ENCODE results near the gene MITF. TPM values are rescaled to one million over a fixed set of nuclear protein-coding genes. Genes with fewer than 3 reads are reported as not detected.

The MITF gene
- total RNA-seq, 1 donor from 2014 or later: 12.8 TPM

- DNase-seq (ENCODE audit: low spot score): no peak
These were observed 9.9 kb upstream of the MITF start for GRCh38 chr3:69729147-69729919.

GRCh38 chr3:69731080-69731479, 8.2 kb upstream of the MITF start:
- DNase-seq (ENCODE audit: low spot score): no peak

GRCh38 chr3:69735893-69736292, 3.4 kb upstream of the MITF start:
- no peak for DNase-seq (ENCODE audit: low spot score)

- DNase-seq (ENCODE audit: low spot score): peak; percentile 55
These were observed 1.9 kb upstream of the MITF start for GRCh38 chr3:69737392-69737791.

GRCh38 chr3:69738315-69738714, 949 bp upstream of the MITF start:
- DNase-seq (ENCODE audit: low spot score): peak; percentile 25

- no peak for DNase-seq (ENCODE audit: low spot score)
These were observed 433 bp upstream of the MITF start for GRCh38 chr3:69738859-69739203.

- DNase-seq (ENCODE audit: low spot score): no peak
These were observed 1.1 kb downstream of the MITF start for GRCh38 chr3:69740103-69741021.

- no peak for DNase-seq (ENCODE audit: low spot score)
These were observed 1.9 kb downstream of the MITF start for GRCh38 chr3:69741032-69741767.

- DNase-seq (ENCODE audit: low spot score): no peak
These were observed 3.1 kb downstream of the MITF start for GRCh38 chr3:69742391-69742790.

GRCh38 chr3:69743975-69744906, 5.0 kb downstream of the MITF start:
- DNase-seq (ENCODE audit: low spot score): no peak

GRCh38 chr3:69745505-69745904, 6.2 kb downstream of the MITF start:
- no peak for DNase-seq (ENCODE audit: low spot score)

- peak; percentile 42 for DNase-seq (ENCODE audit: low spot score)
These were observed 6.9 kb downstream of the MITF start for GRCh38 chr3:69746119-69746518.

- no peak for DNase-seq (ENCODE audit: low spot score)
These were observed 8.4 kb downstream of the MITF start for GRCh38 chr3:69747511-69748258.

GRCh38 chr3:69748503-69748902, 9.2 kb downstream of the MITF start:
- DNase-seq (ENCODE audit: low spot score): no peak

- no peak for DNase-seq (ENCODE audit: low spot score)
These were observed 10.2 kb downstream of the MITF start for GRCh38 chr3:69749461-69749860.

GRCh38 chr3:69750549-69750948, 11.3 kb downstream of the MITF start:
- no peak for DNase-seq (ENCODE audit: low spot score)

GRCh38 chr3:69751074-69751476, 11.8 kb downstream of the MITF start:
- no peak for DNase-seq (ENCODE audit: low spot score)

GRCh38 chr3:69752241-69752640, 13.0 kb downstream of the MITF start:
- DNase-seq (ENCODE audit: low spot score): no peak

- no peak for DNase-seq (ENCODE audit: low spot score)
These were observed 14.0 kb downstream of the MITF start for GRCh38 chr3:69753179-69753775.

GRCh38 chr3:69755795-69756194, 16.5 kb downstream of the MITF start:
- no peak for DNase-seq (ENCODE audit: low spot score)

Data from umbilical cord (tissue), 2 donors.